PC-3 (cell line): ENCODE data around the gene HNRNPUL2. TPM values are rescaled to one million over a fixed set of nuclear protein-coding genes. Genes with fewer than 3 reads are reported as not detected.
"Not testable (repeated sequence)": the region's sequence is repeated elsewhere in the genome, so short reads cannot be mapped to it uniquely, and the experiment has no call there.

Experiments
- ATAC-seq: fragments of 200-7000 bp; cut with Tn5 transposase; 2 replicates; pipeline ENCODE4 v1.9.1; 2020; ENCODE audit warnings: mild to moderate bottlenecking, moderate library complexity
- BruUV-seq: library from RNA; stranded (reverse); fragments of 400-500 nt; replicated peaks from 2 replicates; lab custom pipeline; 2021; lab: Mats Ljungman, UMichigan
- CTCF ChIA-PET: fragments of 300-600 bp; sonication (Branson Sonifier 250); formaldehyde crosslinking; loops from one replicate; lab custom pipeline; 2022; ENCODE audit warnings: antibody characterized with exemption; lab: Charles Lee
- POLR2A ChIA-PET: fragments of 300-600 bp; sonication (Branson Sonifier 250); formaldehyde crosslinking; loops from one replicate; lab custom pipeline; 2022; ENCODE audit warnings: antibody characterized with exemption; ENCODE audit not compliant: unreplicated experiment; lab: Charles Lee
- DNase-seq: peaks from one replicate; pipeline ENCODE4 v3.0.0-alpha.2; 2015
- H2AFZ ChIP-seq: fragments of 300-600 bp; sonication (generic); 2 replicates; pipeline ENCODE4 v1.6.0; 2016; ENCODE audit warnings: antibody characterized with exemption, low read length
- H3F3A ChIP-seq: fragments of 300-600 bp; sonication (generic); one replicate; pipeline ENCODE4 v1.6.0; 2017; ENCODE audit warnings: antibody characterized with exemption, low read length, control low read depth, mild to moderate bottlenecking; ENCODE audit not compliant: unreplicated experiment
- H3K27ac ChIP-seq: fragments of 300-600 bp; sonication (generic); 2 replicates; pipeline ENCODE4 v1.5.1; 2016; ENCODE audit warnings: mild to moderate bottlenecking, low read length
- H3K27me3 ChIP-seq: fragments of 300-600 bp; sonication (generic); 2 replicates; pipeline ENCODE4 v1.6.1; 2016; ENCODE audit warnings: low read length, mixed read lengths
- H3K36me3 ChIP-seq: fragments of 300-600 bp; sonication (generic); 2 replicates; pipeline ENCODE4 v1.6.1; 2016; ENCODE audit warnings: low read depth, mixed run types, low read length, mixed read lengths
- H3K4me1 ChIP-seq: fragments of 300-600 bp; sonication (generic); 2 replicates; pipeline ENCODE4 v1.5.1; 2016; ENCODE audit warnings: low read length; ENCODE audit not compliant: insufficient read depth
- H3K4me2 ChIP-seq: fragments of 300-600 bp; sonication (generic); 2 replicates; pipeline ENCODE4 v1.6.0; 2016; ENCODE audit warnings: low read length
- H3K4me3 ChIP-seq: fragments of 300-600 bp; sonication (generic); 2 replicates; pipeline ENCODE4 v1.5.1; 2016; ENCODE audit warnings: mild to moderate bottlenecking, low read length, mixed read lengths
- H3K79me2 ChIP-seq: fragments of 300-600 bp; sonication (generic); 2 replicates; pipeline ENCODE4 v1.6.1; 2017; ENCODE audit warnings: low read length, mixed read lengths
- H3K9ac ChIP-seq: fragments of 300-600 bp; sonication (generic); 2 replicates; pipeline ENCODE4 v1.6.0; 2016; ENCODE audit warnings: mild to moderate bottlenecking, low read length
- H3K9me2 ChIP-seq: fragments of 300-600 bp; sonication (generic); replicated peaks from 2 replicates; pipeline ENCODE4 v1.6.1; 2016; ENCODE audit warnings: mixed run types, low read length, mixed read lengths
- H3K9me3 ChIP-seq: fragments of 300-600 bp; sonication (generic); 2 replicates; pipeline ENCODE4 v1.6.1; 2016; ENCODE audit warnings: low read length, mixed read lengths
- H4K20me1 ChIP-seq: fragments of 300-600 bp; sonication (generic); 2 replicates; pipeline ENCODE4 v1.6.1; 2016; ENCODE audit warnings: low read length, mixed read lengths
- EZH2 ChIP-seq: fragments of 300-600 bp; sonication (generic); IDR thresholded peaks from one replicate; pipeline ENCODE4 v1.6.1; 2017; ENCODE audit warnings: antibody characterized with exemption, mild to moderate bottlenecking, low read length; ENCODE audit not compliant: unreplicated experiment
- EZH2phosphoT487 ChIP-seq: fragments of 300-600 bp; sonication (generic); IDR thresholded peaks from 2 replicates; pipeline ENCODE4 v1.6.1; 2018; ENCODE audit warnings: mild to moderate bottlenecking, antibody characterized with exemption, low read length, borderline replicate concordance
- intact Hi-C: fragments of 100-400 bp; cut with micrococcal nuclease; formaldehyde crosslinking; loops from 2 replicates; pipeline ENCODE4 v1.9.0; 2023
- total RNA-seq: library from RNA; depleted of rRNA; stranded (reverse); fragments of >200 nt; gene quantifications from 2 replicates; pipeline ENCODE4 v1.2.3, GENCODE V29; 2014
- TF ChIP-seq, protein P1 (sequence below): fragments of 300-600 bp; sonication (generic); conservative IDR thresholded peaks from 2 replicates; pipeline ENCODE4 v1.5.1; 2017; ENCODE audit warnings: antibody characterized with exemption, low read depth, mild to moderate bottlenecking, low read length

HNRNPUL2 gene
- total RNA-seq, 1 experiment from 2014 or later: 15.5 TPM

GRCh38 chr11:62737196-62737595 is 9.9 kb upstream of the HNRNPUL2 start:
- no peak overlapping the region for H3K27ac ChIP-seq
- H3K27me3 ChIP-seq: no peaks in the 10 kb centered on the region
- TF ChIP-seq EZH2 (no peak), EZH2phosphoT487 (no peak)
- TF ChIP-seq, protein P1, sequence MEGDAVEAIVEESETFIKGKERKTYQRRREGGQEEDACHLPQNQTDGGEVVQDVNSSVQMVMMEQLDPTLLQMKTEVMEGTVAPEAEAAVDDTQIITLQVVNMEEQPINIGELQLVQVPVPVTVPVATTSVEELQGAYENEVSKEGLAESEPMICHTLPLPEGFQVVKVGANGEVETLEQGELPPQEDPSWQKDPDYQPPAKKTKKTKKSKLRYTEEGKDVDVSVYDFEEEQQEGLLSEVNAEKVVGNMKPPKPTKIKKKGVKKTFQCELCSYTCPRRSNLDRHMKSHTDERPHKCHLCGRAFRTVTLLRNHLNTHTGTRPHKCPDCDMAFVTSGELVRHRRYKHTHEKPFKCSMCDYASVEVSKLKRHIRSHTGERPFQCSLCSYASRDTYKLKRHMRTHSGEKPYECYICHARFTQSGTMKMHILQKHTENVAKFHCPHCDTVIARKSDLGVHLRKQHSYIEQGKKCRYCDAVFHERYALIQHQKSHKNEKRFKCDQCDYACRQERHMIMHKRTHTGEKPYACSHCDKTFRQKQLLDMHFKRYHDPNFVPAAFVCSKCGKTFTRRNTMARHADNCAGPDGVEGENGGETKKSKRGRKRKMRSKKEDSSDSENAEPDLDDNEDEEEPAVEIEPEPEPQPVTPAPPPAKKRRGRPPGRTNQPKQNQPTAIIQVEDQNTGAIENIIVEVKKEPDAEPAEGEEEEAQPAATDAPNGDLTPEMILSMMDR: no peak
- no peak overlapping the region for H3K4me3 ChIP-seq
- H3K9me3 ChIP-seq: no peaks in the 10 kb centered on the region
- H3K9me2 ChIP-seq: no peaks in the 10 kb centered on the region
- H3K4me2 ChIP-seq: no peak overlapping the region
- POLR2A ChIA-PET: interaction anchor here (0.6 kb wide), 1 partner anchor 17 kb away, joined by 4 read pairs; the partner anchor contains the start of gene ZBTB3
- BruUV-seq: no TSS peak
- no peak overlapping the region for H3K9ac ChIP-seq
- CTCF ChIA-PET: no interaction called here
- intact Hi-C loops: no loop called here
- H3K79me2 ChIP-seq: peaks cover 14% of the 10 kb centered on the region; the same call in 1 of the 2 replicates
- no peak for ATAC-seq
- H3F3A ChIP-seq: no peaks in the 10 kb centered on the region
- DNase-seq: no peak
- H3K36me3 ChIP-seq: peaks cover 37% of the 10 kb centered on the region
- H3K4me1 ChIP-seq: no peaks in the 10 kb centered on the region
- H4K20me1 ChIP-seq: no peaks in the 10 kb centered on the region
- no peak overlapping the region for H2AFZ ChIP-seq

DNA sequence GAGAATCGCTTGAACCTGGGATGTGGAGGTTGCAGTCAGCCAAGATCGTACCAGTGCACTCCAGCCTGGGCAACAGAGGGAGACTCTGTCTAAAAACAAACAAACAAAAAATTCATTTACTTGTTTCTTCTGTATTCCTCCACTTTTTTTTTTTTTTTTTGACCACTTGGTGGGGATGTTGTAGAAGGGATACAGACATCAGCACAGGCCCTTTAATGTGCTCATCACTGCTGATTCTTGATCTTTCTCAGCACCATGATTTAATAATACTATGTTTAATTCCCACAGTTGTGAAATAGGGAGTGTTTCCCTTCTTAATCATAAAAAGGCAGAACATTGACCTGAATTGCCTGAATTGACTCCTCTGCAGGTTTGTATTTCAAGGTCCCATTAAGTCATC is 5.6 kb upstream of the HNRNPUL2 start:
- no peak overlapping the region for H2AFZ ChIP-seq
- H3K9ac ChIP-seq: no peak overlapping the region
- ChIA-PET CTCF (no interaction called here), POLR2A (no interaction called here)
- H3K4me1 ChIP-seq: no peaks in the 10 kb centered on the region; the same call in 1 of the 2 replicates
- no peak overlapping the region for H3K27ac ChIP-seq
- BruUV-seq: no TSS peak
- H3K9me2 ChIP-seq: no peaks in the 10 kb centered on the region
- ATAC-seq: no peak
- peaks cover 19% of the 10 kb centered on the region for H3K36me3 ChIP-seq
- no peaks in the 10 kb centered on the region for H3F3A ChIP-seq
- no peak overlapping the region for H3K4me2 ChIP-seq
- no peak for TF ChIP-seq EZH2
- TF ChIP-seq, protein P1: peak; percentile 60
- H3K27me3 ChIP-seq: no peaks in the 10 kb centered on the region
- H3K9me3 ChIP-seq: no peaks in the 10 kb centered on the region
- H3K79me2 ChIP-seq: peaks cover 47% of the 10 kb centered on the region
- H4K20me1 ChIP-seq: no peaks in the 10 kb centered on the region
- H3K4me3 ChIP-seq: no peak overlapping the region
- intact Hi-C loops: loop anchor here (1.0 kb wide), 1 partner anchor 129 kb away; no protein-coding TSS in a partner anchor
- DNase-seq: peak; percentile 36

DNA sequence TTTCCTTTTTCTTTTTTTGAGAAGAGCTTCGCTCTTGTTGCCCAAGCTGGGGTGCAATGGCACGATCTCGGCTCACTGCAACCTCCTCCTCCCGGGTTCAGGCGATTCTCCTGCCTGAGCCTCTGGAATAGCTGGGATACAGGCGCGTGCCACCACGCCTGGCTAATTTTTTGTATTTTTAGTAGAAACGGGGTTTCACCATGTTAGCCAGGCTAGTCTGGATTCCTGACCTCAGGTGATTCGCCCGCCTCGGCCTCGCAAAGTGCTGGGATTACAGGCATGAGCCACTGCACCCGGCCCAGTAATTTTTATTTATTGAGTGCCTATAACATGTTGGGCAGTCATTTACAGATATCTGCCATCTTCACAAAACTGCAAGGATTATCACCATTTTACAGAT is 2.8 kb upstream of the HNRNPUL2 start:
- H3K36me3 ChIP-seq, intact Hi-C loops: not testable (repeated sequence)
- peak overlapping the region; percentile 85 for H3K9ac ChIP-seq

More for the DNA sequence above, 2.8 kb upstream of the HNRNPUL2 start:
- Histone ChIP-seq H3K4me2 (peak overlapping the region; percentile 76), H3K4me3 (peak overlapping the region; percentile 91), H4K20me1 (peaks cover 16% of the 10 kb centered on the region), H3K79me2 (peaks cover 62% of the 10 kb centered on the region), H2AFZ (peak overlapping the region; percentile 12; the same call in 1 of the 2 replicates)
- ChIA-PET CTCF (interaction anchor here (0.6 kb wide), 1 partner anchor 47 kb away, joined by 4 read pairs; no protein-coding TSS in a partner anchor), POLR2A (interaction anchor here (1.1 to 1.4 kb wide), 2 partner anchors 23 to 111 kb away, joined by 3 to 21 read pairs; no protein-coding TSS in a partner anchor)
- DNase-seq, ATAC-seq, H3K27ac ChIP-seq, BruUV-seq, H3K27me3 ChIP-seq, H3K4me1 ChIP-seq, H3K9me2 ChIP-seq, H3K9me3 ChIP-seq, H3F3A ChIP-seq: not testable (repeated sequence)
